ENCODE measurements around the gene RTN4RL1. TPM values are rescaled to one million over a fixed set of nuclear protein-coding genes. Genes with fewer than 3 reads are reported as not detected.

The RTN4RL1 gene
- total and polyA plus RNA-seq, 2 of the 13 experiments (the other 11 are each of a cell fraction or from before 2014, with no cell fraction given): 0.01 TPM; not detected in 1

GRCh38 chr17:2068519-2069051 is 43.5 kb upstream of the RTN4RL1 start:
- ATAC-seq (no peak), DNase-seq (ENCODE audit: low spot score) (no peak), FAIRE-seq (no peak)
- ChIA-PET CTCF (ENCODE audit: low intra/inter-chr PET ratio, low total read pairs) (no interaction called here), POLR2A (no interaction called here)
- WGBS (ENCODE audit: low lambda C conversion rate): 97% methylated on average over 15 of the region's 15 CpGs
- H3K9ac ChIP-seq (ENCODE audit: insufficient read depth, low read depth, low read length): no peak overlapping the region
- no peaks in the 10 kb centered on the region for H3K9me3 ChIP-seq (ENCODE audit: low read length)
- no peak overlapping the region for H3K4me3 ChIP-seq (replicated peaks in 1 of 3; ENCODE audit: insufficient read depth in 1 of 3, low read depth in 2 of 3, low read length in 3 of 3)
- H2AFZ ChIP-seq (ENCODE audit: low read length): no peak overlapping the region
- no peaks in the 10 kb centered on the region for H3K79me2 ChIP-seq (ENCODE audit: insufficient read depth, low read length)
- H3K27ac ChIP-seq (ENCODE audit: extremely low read length, insufficient read depth, low read length): no peak overlapping the region
- no peak overlapping the region for H3K4me2 ChIP-seq (ENCODE audit: low read depth, low read length)
- H4K20me1 ChIP-seq (ENCODE audit: insufficient read depth, low read length): no peaks in the 10 kb centered on the region
- H3K36me3 ChIP-seq (replicated peaks in 1 of 2; ENCODE audit: control insufficient read depth in 1 of 2, insufficient read depth in 2 of 2, low read length in 2 of 2): peaks cover 15 to 31% of the 10 kb centered on the region in 2 experiments
- intact Hi-C loops (cut with micrococcal nuclease; ENCODE audit: unreplicated experiment) (no loop called here), in situ Hi-C loops (cut with HindIII; ENCODE audit: extremely low pct_ligation_motif_present, low pct_unique_long_range_greater_than_20kb) (no loop called here)
- H3K27me3 ChIP-seq (ENCODE audit: control insufficient read depth in 1 of 2, insufficient read depth in 2 of 2, low read length in 2 of 2): no peaks in the 10 kb centered on the region
- TF ChIP-seq ZKSCAN8 (CRISPR knock-in tag; IDR thresholded peaks at IDR 0.05; ENCODE audit: borderline replicate concordance) (no peak), ZBED4 (CRISPR knock-in tag; IDR thresholded peaks at IDR 0.05; ENCODE audit: borderline replicate concordance) (no peak), ZBTB4 (CRISPR knock-in tag; IDR thresholded peaks at IDR 0.05; ENCODE audit: borderline replicate concordance) (no peak), HIC2 (CRISPR knock-in tag; IDR thresholded peaks at IDR 0.05; ENCODE audit: low read depth) (no peak), ZNF512B (CRISPR knock-in tag; IDR thresholded peaks at IDR 0.05; ENCODE audit: borderline replicate concordance) (no peak), ZMYM4 (CRISPR knock-in tag; IDR thresholded peaks at IDR 0.05) (no peak), ZFP91 (CRISPR knock-in tag; IDR thresholded peaks at IDR 0.05; ENCODE audit: borderline replicate concordance) (no peak), MXD4 (CRISPR knock-in tag; IDR thresholded peaks at IDR 0.05) (no peak), ZNF773 (CRISPR knock-in tag; IDR thresholded peaks at IDR 0.05; ENCODE audit: borderline replicate concordance) (no peak)
- H3K4me1 ChIP-seq (ENCODE audit: insufficient read depth, low read length): peaks cover 38% of the 10 kb centered on the region
- BruUV-seq (replicated peaks): no TSS peak

Data from HepG2 (cell line).